Esophagus squamous epithelium (tissue), 4 donors: Measurements from ENCODE around the gene CFAP299.

Experiments
- CTCF ChIP-seq, 6 experiments: fragments of 450-650 bp in 4 of 6; fragments of 200-600 bp in 2 of 6; sonication (generic) in 2 of 6; IDR thresholded peaks; one replicate each; pipeline ENCODE4 v1.5.1; 2016 to 2019; ENCODE audit warnings: antibody characterized with exemption in 6 of 6, mild to moderate bottlenecking in 4 of 6, moderate library complexity in 4 of 6
- POLR2A ChIP-seq, 4 donors: fragments of 450-650 bp; IDR thresholded peaks; one replicate each; pipeline ENCODE4 v1.6.1; 2017; ENCODE audit warnings: antibody characterized with exemption in 4 of 4, mild to moderate bottlenecking in 4 of 4, moderate library complexity in 3 of 4

GRCh38 chr4:80608281-80608980, 272.9 kb downstream of the CFAP299 start:
- TF ChIP-seq POLR2A (IDR thresholded peaks at IDR 0.05) (no peak), CTCF (IDR thresholded peaks at IDR 0.05) (no peak)
